Measurements from ENCODE around the gene RUNX3.

The RUNX3 gene

DNA sequence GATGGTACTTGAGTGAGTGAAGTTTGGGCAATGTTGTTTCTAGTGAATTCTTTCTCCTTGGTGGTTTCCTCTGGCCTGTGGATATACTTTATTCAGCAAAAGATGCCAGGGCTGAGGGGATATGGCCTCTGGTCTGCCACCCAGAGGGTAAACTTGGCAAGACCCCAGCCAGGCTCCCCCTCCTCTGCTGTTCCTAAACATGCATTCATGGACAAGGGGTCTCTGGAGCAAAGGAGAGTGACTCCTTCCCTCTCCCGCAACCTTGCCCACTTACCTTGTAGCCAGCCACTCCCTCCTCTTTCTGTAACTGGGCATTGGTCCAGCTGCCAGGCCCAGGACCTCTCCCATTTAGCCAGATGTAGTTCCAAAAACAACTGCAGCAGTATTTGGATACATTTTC, 43.8 kb downstream of the RUNX3 start:
- no peak for DNase-seq (ENCODE audit: low read depth)

DNA sequence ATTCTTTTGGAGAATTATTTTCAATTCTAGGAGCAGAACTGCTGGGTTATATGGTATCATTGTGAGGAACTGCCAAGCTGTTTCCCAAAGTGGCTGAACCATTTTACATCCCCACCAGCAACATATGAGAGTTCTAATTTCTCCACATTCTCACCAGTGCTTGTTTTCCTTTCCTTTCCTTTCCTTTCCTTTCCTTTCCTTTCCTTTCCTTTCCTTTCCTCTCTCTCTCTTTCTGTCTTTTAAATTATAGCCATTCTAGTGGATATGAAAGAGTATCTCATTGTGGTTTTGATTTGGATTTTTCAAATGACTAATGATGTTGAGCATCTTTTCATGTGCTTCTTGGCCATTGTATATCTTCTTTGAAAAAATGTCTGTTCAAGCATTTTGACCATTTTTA, 45.3 kb downstream of the RUNX3 start:
- no peak for DNase-seq (ENCODE audit: low read depth)

DNA sequence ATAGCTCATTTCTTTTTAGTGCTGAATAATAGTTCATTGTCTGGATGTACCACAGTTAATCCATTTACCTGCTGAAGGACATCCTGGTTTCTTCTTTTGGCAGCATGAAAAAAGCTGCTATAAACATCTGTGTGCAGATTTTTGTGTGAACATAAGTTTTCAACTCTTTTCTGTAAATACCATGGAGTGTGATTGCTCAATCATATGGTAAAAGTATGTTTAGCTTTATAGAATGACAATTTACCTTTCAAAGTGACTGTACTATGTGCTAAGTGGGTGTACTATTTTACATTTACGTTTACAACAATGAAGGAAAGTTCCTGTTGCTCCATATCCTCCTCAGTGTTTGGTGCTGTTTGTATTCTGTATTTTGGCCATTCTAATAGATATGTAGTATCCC, 49.0 kb downstream of the RUNX3 start:
- DNase-seq (ENCODE audit: low read depth) = no peak

DNA sequence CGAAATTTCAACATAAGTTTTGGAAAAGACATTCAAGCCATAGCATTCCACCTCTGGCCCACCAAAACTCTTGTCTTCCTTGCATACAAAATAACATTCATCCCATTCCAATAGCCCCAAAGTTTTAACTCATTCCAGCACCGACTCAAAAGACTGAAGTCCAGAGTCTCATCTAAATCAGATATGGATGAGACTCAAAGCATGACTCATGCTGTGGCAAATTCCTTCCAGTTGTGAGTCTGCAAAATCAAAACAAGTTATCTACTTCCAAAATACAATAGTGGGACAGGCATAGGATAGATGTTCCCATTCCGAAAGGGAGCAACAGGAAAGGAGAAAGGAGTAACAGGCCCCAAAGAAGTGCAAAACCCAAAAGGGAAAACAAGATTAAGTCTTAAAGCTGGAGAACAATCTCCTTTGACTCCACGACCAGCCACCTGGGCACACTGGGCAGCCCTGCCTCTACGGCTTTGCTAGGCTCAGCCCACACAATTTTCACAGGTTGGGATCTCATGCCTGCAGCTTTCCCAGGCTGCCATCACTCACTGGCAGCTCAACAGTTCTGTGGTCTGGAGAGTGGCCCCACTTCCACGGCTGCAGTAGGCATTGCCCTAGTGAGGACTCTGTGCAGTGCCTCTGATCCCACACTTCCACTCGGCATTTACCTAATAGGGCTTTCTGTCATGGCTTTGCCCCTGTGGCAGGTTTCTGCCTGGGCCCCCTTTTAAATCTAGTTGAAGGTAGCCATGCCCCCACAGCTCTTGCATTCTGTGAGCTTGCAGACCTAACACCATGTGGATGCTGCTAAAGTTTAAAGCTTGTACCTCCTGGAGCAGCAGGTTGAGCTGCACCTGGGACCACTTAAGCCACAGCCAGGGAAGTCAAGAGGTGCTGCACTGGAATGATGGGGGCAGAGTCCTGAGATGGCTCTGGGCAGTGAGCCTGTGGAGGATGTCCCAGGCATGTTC, 51.0 kb downstream of the RUNX3 start:
- DNase-seq (ENCODE audit: low read depth) = no peak

DNA sequence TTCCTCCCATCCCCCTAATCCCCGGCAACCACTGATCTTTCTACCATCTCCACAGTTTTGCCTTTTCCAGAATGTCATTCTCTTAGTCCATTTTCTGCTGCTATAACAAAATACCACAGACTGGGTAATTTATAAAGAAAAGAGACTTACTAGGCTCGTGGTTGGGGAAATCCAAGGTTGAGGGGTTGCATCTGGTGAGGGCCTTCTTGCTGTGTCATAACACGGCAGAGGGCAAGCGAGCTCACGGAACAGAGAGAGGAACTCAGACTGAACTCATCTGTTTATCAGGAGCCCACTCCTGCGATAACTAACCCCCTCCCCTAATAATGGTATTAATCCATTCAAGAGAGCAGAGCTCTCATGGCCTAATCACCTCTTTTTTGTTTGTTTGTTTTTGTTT, 52.0 kb downstream of the RUNX3 start:
- no peak for DNase-seq (ENCODE audit: low read depth)

- DNase-seq (ENCODE audit: low read depth) = no peak
These were observed 54.0 kb downstream of the RUNX3 start for GRCh38 chr1:24875991-24876506.

DNA sequence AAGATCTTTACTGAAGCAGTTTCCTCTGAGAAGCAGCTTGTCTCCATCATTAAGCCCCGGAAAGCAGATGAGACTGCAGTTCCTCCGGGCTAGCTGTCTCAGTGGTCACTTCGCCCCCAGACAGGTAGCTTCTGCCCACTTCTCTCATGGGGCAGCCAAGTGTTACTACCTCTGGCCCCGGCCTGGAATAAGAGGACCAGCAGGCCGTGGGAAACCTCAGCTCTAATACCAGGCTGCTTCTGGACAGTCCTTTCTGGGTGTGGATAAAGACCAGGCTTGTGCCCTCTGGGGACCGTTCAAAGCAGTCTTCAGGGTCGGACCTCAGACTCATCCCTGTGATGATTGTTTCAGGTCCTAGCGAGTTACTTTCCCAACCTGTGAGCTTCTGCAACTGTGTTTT, 54.8 kb downstream of the RUNX3 start:
- no peak for DNase-seq (ENCODE audit: low read depth)

DNA sequence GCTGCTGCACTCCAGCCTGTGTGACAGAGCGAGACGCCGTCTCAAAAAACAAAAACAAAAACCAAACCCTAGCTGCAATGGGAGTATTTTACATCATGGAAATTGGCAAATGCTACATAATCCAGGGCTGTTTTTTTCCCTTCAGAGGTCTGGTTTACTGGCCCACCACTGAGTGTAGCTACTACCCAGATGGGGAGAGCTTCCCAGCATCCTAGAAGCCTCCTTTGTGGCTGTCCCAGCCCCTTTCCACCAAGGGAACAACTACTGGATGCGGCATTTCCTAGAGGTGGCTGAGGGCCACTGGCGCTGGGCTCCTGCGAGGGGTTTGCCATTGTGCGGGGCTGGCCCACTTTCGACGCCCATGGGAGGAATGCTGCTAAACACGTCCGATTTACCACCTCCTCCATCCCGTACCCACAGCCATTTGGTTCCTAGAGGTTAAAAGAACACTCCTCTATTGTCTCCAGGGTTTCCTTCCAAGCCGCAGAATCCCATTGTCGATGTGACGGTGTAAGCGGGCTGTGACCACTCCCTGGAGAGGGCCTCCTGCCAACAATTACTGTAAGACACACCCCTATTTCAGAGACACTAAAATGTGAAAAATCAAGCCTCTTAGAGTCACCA, 55.4 kb downstream of the RUNX3 start:
- DNase-seq (ENCODE audit: low read depth) = no peak

- DNase-seq (ENCODE audit: low read depth) = no peak
These were observed 56.0 kb downstream of the RUNX3 start for GRCh38 chr1:24874056-24874455.

DNA sequence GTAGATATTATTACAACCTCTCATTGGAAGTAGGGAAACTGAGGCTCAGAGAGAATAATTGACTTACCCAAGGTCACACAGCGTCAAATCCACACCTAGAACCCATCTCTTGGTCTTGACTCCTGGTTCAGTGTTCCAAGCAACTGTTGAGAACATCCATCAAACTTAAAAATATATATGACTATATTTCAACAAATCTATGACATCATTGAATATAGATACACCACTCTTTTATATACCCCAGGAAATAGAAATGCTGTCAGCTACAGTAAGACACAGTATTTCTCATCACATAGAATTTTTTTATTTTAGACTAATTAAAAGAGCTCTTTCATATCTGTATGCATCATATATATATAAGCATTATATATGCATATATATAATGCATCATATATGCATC, 56.9 kb downstream of the RUNX3 start:
- no peak for DNase-seq (ENCODE audit: low read depth)

GRCh38 chr1:24872061-24872850, 57.8 kb downstream of the RUNX3 start:
- DNase-seq (ENCODE audit: low read depth) = no peak

GRCh38 chr1:24871306-24871901, 58.7 kb downstream of the RUNX3 start:
- DNase-seq (ENCODE audit: low read depth) = no peak

DNA sequence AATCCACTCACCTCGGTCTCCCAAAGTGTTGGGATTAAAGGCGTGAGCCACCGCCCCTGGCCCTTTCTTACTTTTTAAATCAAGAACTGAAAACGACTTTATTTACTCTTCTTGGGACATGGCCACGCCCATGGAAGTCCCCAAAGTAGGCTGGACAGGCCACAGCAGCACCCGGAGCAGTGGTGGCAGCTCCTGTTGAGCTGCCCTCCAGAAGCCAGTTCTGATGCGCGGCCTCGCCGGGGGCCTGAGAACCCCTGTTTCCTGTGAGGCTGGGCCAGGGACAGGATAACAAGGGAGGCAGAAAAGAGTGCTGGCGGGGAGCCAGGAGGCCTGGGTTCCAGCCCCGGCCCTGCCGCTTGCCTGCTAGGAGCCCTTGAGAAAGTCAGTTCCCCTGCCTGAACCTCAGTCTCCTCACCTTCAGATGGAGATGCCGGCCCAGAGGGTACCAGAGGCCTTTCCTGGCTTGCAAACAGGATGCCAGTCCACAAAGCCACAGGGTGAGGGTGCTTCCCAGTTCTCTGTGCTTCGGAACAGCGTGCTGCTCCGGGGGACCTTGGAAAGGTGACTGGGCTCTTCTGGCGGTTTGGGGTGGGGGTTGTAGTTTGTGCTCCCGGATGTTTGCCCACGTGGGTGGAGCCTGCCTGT, 59.4 kb downstream of the RUNX3 start:
- DNase-seq (ENCODE audit: low read depth) = no peak

DNA sequence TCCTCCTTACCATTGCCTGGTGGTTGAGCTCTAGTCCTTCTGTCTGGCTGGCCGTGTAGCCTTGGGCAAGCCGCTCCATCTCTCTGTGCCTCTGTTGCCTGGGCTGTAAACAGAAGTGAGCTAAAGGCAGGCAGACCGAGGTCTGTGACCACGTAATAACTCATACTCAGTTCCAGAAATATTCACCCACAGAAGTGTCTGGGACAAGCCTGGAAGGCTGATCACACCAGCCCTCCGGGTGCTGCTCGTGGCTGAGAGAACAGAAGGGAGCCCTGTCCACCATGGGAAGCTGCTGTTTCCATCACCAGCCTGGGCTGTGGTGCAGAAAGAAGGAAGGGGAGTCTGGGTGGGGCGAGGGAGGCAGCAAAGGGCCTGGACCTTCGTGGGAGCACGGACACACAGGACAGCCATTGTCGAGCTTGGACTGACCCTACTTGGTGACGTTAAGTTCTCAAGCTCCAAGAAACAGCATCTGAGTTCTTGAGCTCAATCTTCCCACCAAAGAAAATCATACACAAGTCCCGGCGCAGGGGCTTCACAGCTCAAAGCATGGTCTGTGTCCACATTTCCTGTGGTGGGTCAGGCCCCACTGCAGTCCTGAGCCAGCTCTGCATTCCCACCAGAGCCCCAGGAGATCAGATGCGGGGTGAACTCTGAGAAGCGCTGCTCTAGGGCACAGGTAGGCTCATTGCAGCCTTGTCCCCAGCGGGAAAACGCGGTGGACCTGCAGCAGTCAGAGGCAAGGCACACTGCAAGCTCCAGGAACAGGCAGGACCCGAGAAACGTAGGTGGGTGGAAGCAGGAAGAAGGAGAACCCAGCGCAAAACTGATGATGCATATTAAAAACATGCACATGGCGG, 61.8 kb downstream of the RUNX3 start:
- no peak for DNase-seq (ENCODE audit: low read depth)

DNA sequence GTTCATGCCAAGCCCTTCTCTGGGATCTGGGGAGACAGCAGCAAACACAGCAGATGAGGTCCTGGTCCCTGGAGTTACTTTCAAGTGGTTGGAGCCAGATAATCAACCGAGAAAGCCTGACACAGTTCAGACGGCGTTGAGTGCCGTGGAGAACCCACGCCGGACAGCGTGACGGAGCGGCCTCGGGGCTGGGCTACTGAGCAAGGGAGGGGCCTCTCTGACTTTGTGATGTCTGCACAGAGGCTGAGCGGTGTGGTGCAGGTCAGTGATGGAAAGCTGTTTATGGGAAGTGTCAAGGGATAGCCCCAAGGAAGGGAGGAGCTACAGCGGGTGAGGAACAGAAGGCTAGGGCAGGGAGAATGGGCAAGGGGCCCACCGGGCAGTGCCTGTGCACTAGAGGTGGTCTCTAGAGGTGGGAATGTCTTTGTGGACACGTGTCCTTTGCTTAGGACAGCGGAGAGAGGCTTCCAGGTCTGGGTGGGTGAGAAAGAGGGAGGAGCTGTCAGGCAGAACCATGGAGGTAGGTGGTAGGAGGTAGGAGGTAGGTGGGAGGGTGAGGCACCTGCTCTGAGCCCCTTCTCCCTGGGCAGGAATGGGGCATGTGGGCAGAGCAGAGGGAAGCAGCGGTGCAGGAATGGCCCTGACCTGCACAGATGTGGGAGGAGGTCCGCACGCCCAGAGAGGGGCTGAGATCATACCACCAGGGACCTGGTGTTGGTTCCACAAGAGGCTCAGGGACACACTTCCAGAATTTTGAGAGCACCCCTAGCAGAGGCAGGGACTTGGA, 62.8 kb downstream of the RUNX3 start:
- no peak for DNase-seq (ENCODE audit: low read depth)

- no peak for DNase-seq (ENCODE audit: low read depth)
These were observed 63.6 kb downstream of the RUNX3 start for GRCh38 chr1:24866211-24867083.

- DNase-seq (ENCODE audit: low read depth) = no peak
These were observed 64.5 kb downstream of the RUNX3 start for GRCh38 chr1:24865587-24865986.

- DNase-seq (ENCODE audit: low read depth) = no peak
These were observed 64.9 kb downstream of the RUNX3 start for GRCh38 chr1:24865168-24865567.

GRCh38 chr1:24864370-24864777, 65.7 kb downstream of the RUNX3 start:
- DNase-seq (ENCODE audit: low read depth) = no peak

Measured in activated T-cell treated with anti-CD3 and anti-CD28 coated beads for 24 hours (primary cell).